DMS153 treated with DMSO at 0.1 percent for 48 hours (cell line): ENCODE data around the gene TJP1.
A peak's percentile ranks its signal among the peaks of the same experiment; 100 is the strongest.
"Not testable (repeated sequence)": the region's sequence is repeated elsewhere in the genome, so short reads cannot be mapped to it uniquely, and the experiment has no call there.

Experiments used
- DNase-seq: peaks from one replicate; lab custom pipeline; 2025; ENCODE audit not compliant: unreplicated experiment; lab: John Stamatoyannopoulos, UW

Gene TJP1

GRCh38 chr15:29840054-29840453, 17.8 kb upstream of the TJP1 start:
- DNase-seq: no peak

- no peak for DNase-seq
These were observed 16.2 kb upstream of the TJP1 start for GRCh38 chr15:29838352-29839010.

GRCh38 chr15:29835301-29835700, 13.0 kb upstream of the TJP1 start:
- DNase-seq: no peak

GRCh38 chr15:29832709-29833108, 10.4 kb upstream of the TJP1 start:
- no peak for DNase-seq

GRCh38 chr15:29826908-29827820, 4.9 kb upstream of the TJP1 start:
- DNase-seq: no peak

GRCh38 chr15:29825227-29825626, 3.0 kb upstream of the TJP1 start:
- no peak for DNase-seq

- peak; percentile 32 for DNase-seq
These were observed 604 bp upstream of the TJP1 start for GRCh38 chr15:29822684-29823459.

GRCh38 chr15:29821416-29822099, 710 bp downstream of the TJP1 start:
- DNase-seq: no peak

- DNase-seq: no peak
These were observed 1.7 kb downstream of the TJP1 start for GRCh38 chr15:29820394-29821154.

GRCh38 chr15:29819979-29820378, 2.3 kb downstream of the TJP1 start:
- no peak for DNase-seq

- no peak for DNase-seq
These were observed 4.1 kb downstream of the TJP1 start for GRCh38 chr15:29818141-29818540.

- not testable (repeated sequence) for DNase-seq
These were observed 4.8 kb downstream of the TJP1 start for GRCh38 chr15:29817455-29817854.

GRCh38 chr15:29815000-29815710, 7.1 kb downstream of the TJP1 start:
- no peak for DNase-seq

- DNase-seq: no peak
These were observed 9.3 kb downstream of the TJP1 start for GRCh38 chr15:29813009-29813408.

GRCh38 chr15:29812384-29812694, 9.9 kb downstream of the TJP1 start:
- DNase-seq: no peak

- DNase-seq: no peak
These were observed 10.4 kb downstream of the TJP1 start for GRCh38 chr15:29811691-29812383.

GRCh38 chr15:29805708-29806104, 16.6 kb downstream of the TJP1 start:
- DNase-seq: no peak

GRCh38 chr15:29805043-29805707, 17.1 kb downstream of the TJP1 start:
- DNase-seq: no peak

GRCh38 chr15:29802411-29802810, 19.9 kb downstream of the TJP1 start:
- DNase-seq: no peak
